ENCODE data around the gene TGFB2. TPM values are rescaled to one million over a fixed set of nuclear protein-coding genes. Genes with fewer than 3 reads are reported as not detected.

The TGFB2 gene
- total RNA-seq, 3 donors from 2014 or later (not counting 1 experiment from before 2014, with no cell fraction given) = 0.07 TPM; not detected in 2

GRCh38 chr1:218394416-218394815 is 49.3 kb downstream of the TGFB2 start:
- 96% methylated on average over 11 of the region's 11 CpGs for WGBS (ENCODE audit: insufficient coverage)
- no peaks in the 10 kb centered on the region for H3K4me1 ChIP-seq (ENCODE audit: control insufficient read depth, insufficient read depth, low read length)
- no peaks in the 10 kb centered on the region for H3K27me3 ChIP-seq (ENCODE audit: control insufficient read depth, insufficient read depth, low read length)
- no peak for DNase-seq
- H3K27ac ChIP-seq (ENCODE audit: low read length) = no peak overlapping the region
- no peak for ATAC-seq
- no peak for TF ChIP-seq CTCF (IDR thresholded peaks at IDR 0.05)
- Mint-ChIP-seq H3K27me3 (ENCODE audit: low read depth in 2 of 2) (no peaks in the 10 kb centered on the region), H3K9me3 (peaks cover 0 to 2% of the 10 kb centered on the region in 2 donors), H3K4me3 (no peak overlapping the region), H3K27ac (no peak overlapping the region), H3K4me1 (no peaks in the 10 kb centered on the region), H3K36me3 (no peaks in the 10 kb centered on the region)
- H3K9me3 ChIP-seq (ENCODE audit: control insufficient read depth, insufficient read depth, low read length) = no peaks in the 10 kb centered on the region
- intact Hi-C loops (cut with micrococcal nuclease) = no loop called here
- H3K36me3 ChIP-seq (ENCODE audit: control insufficient read depth, insufficient read depth, low read length) = no peaks in the 10 kb centered on the region
- H3K4me3 ChIP-seq (ENCODE audit: low read length) = no peak overlapping the region

GRCh38 chr1:218394989-218395388 is 49.9 kb downstream of the TGFB2 start:
- H3K27ac Mint-ChIP-seq = no peak overlapping the region
- Histone ChIP-seq H3K4me3 (ENCODE audit: low read length) (no peak overlapping the region), H3K27me3 (ENCODE audit: control insufficient read depth, insufficient read depth, low read length) (no peaks in the 10 kb centered on the region), H3K27ac (ENCODE audit: low read length) (no peak overlapping the region), H3K36me3 (ENCODE audit: control insufficient read depth, insufficient read depth, low read length) (no peaks in the 10 kb centered on the region), H3K9me3 (ENCODE audit: control insufficient read depth, insufficient read depth, low read length) (no peaks in the 10 kb centered on the region), H3K4me1 (ENCODE audit: control insufficient read depth, insufficient read depth, low read length) (no peaks in the 10 kb centered on the region)
- H3K36me3 Mint-ChIP-seq = no peaks in the 10 kb centered on the region
- peaks cover 0 to 2% of the 10 kb centered on the region in 2 donors for H3K9me3 Mint-ChIP-seq
- no peak for TF ChIP-seq CTCF (IDR thresholded peaks at IDR 0.05)
- ATAC-seq (no peak), DNase-seq (no peak)
- no peak overlapping the region for H3K4me3 Mint-ChIP-seq
- intact Hi-C loops (cut with micrococcal nuclease) = no loop called here
- WGBS (ENCODE audit: insufficient coverage) = 100% methylated on average over 2 of the region's 2 CpGs
- H3K27me3 Mint-ChIP-seq (ENCODE audit: low read depth in 2 of 2) = no peaks in the 10 kb centered on the region
- no peaks in the 10 kb centered on the region for H3K4me1 Mint-ChIP-seq

GRCh38 chr1:218395916-218396315 is 50.8 kb downstream of the TGFB2 start:
- no peaks in the 10 kb centered on the region for H3K36me3 ChIP-seq (ENCODE audit: control insufficient read depth, insufficient read depth, low read length)
- H3K36me3 Mint-ChIP-seq = no peaks in the 10 kb centered on the region
- DNase-seq = no peak
- H3K27me3 Mint-ChIP-seq (ENCODE audit: low read depth in 2 of 2) = no peaks in the 10 kb centered on the region
- intact Hi-C loops (cut with micrococcal nuclease) = no loop called here
- no peak overlapping the region for H3K4me3 Mint-ChIP-seq
- H3K4me1 ChIP-seq (ENCODE audit: control insufficient read depth, insufficient read depth, low read length) = no peaks in the 10 kb centered on the region
- no peaks in the 10 kb centered on the region for H3K9me3 ChIP-seq (ENCODE audit: control insufficient read depth, insufficient read depth, low read length)
- H3K27ac ChIP-seq (ENCODE audit: low read length) = no peak overlapping the region
- no peaks in the 10 kb centered on the region for H3K4me1 Mint-ChIP-seq
- H3K4me3 ChIP-seq (ENCODE audit: low read length) = no peak overlapping the region
- 38% methylated on average over 1 of the region's 1 CpG for WGBS (ENCODE audit: insufficient coverage)
- no peaks in the 10 kb centered on the region for H3K27me3 ChIP-seq (ENCODE audit: control insufficient read depth, insufficient read depth, low read length)
- peaks cover 0 to 2% of the 10 kb centered on the region in 2 donors for H3K9me3 Mint-ChIP-seq
- ATAC-seq = no peak
- no peak overlapping the region for H3K27ac Mint-ChIP-seq
- TF ChIP-seq CTCF (IDR thresholded peaks at IDR 0.05) = no peak

GRCh38 chr1:218397752-218398339 is 52.7 kb downstream of the TGFB2 start:
- Histone ChIP-seq H3K27me3 (ENCODE audit: control insufficient read depth, insufficient read depth, low read length) (no peaks in the 10 kb centered on the region), H3K9me3 (ENCODE audit: control insufficient read depth, insufficient read depth, low read length) (no peaks in the 10 kb centered on the region), H3K27ac (ENCODE audit: low read length) (no peak overlapping the region), H3K4me3 (ENCODE audit: low read length) (no peak overlapping the region), H3K36me3 (ENCODE audit: control insufficient read depth, insufficient read depth, low read length) (no peaks in the 10 kb centered on the region), H3K4me1 (ENCODE audit: control insufficient read depth, insufficient read depth, low read length) (no peaks in the 10 kb centered on the region)
- 82% methylated on average over 7 of the region's 8 CpGs for WGBS (ENCODE audit: insufficient coverage)
- Mint-ChIP-seq H3K27ac (no peak overlapping the region), H3K27me3 (ENCODE audit: low read depth in 2 of 2) (no peaks in the 10 kb centered on the region), H3K36me3 (no peaks in the 10 kb centered on the region), H3K9me3 (peaks cover 0 to 2% of the 10 kb centered on the region in 2 donors), H3K4me3 (no peak overlapping the region), H3K4me1 (no peaks in the 10 kb centered on the region)
- no peak for DNase-seq
- no peak for TF ChIP-seq CTCF (IDR thresholded peaks at IDR 0.05)
- intact Hi-C loops (cut with micrococcal nuclease) = no loop called here
- ATAC-seq = no peak
